GM18909 (cell line): Measurements from ENCODE around the gene MIA3.
A peak's percentile ranks its signal among the peaks of the same experiment; 100 is the strongest.

ENCODE experiments used
- ATAC-seq: cut with Tn5 transposase; IDR thresholded peaks from one replicate; pipeline ENCODE4 v1.9.1; 2021; ENCODE audit warnings: mild to moderate bottlenecking; ENCODE audit not compliant: unreplicated experiment, poor library complexity

The MIA3 gene

DNA sequence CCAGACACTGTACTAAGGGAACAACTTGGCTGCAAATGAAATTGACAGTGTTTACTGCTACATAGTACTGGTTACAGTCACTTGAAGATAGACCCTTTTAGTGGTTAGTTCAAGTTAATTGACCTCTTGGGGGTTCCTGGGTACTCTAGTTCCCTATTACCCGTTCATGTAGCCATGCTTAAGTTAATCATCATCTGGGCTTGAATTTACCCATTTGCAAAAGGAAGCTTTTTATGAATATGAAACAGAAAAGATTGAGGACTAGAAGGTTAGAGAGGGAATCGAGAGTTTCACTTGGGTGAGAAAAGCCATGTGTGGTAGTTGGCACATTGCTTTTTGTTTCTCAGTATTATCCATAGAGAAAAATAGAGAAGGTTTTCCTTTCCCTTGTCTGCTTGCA lies 2.7 kb downstream of the MIA3 start:
- peak; percentile 52 for ATAC-seq

- ATAC-seq: no peak
Measured at GRCh38 chr1:222622765-222623164, 4.9 kb downstream of the MIA3 start.

GRCh38 chr1:222623458-222623857 lies 5.6 kb downstream of the MIA3 start:
- no peak for ATAC-seq

DNA sequence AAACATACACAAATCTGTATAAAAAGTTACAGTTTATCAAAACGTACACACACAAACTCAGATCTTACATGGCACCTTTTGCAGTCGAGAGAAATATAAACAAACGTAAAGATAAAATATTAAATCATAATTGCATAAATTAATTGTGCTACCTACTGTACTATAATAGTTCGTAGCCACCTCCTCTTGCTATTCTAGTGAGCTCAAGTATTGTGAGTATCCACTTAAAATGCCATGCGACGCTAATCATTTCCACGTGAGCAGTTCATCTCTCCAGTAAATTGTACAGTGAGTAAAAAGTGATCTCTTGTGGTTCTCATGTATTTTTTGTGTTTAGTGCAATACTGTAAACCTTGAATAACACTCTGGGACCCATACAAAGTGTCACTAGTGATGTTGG lies 6.3 kb downstream of the MIA3 start:
- no peak for ATAC-seq

GRCh38 chr1:222627232-222627631 lies 9.3 kb downstream of the MIA3 start:
- no peak for ATAC-seq

DNA sequence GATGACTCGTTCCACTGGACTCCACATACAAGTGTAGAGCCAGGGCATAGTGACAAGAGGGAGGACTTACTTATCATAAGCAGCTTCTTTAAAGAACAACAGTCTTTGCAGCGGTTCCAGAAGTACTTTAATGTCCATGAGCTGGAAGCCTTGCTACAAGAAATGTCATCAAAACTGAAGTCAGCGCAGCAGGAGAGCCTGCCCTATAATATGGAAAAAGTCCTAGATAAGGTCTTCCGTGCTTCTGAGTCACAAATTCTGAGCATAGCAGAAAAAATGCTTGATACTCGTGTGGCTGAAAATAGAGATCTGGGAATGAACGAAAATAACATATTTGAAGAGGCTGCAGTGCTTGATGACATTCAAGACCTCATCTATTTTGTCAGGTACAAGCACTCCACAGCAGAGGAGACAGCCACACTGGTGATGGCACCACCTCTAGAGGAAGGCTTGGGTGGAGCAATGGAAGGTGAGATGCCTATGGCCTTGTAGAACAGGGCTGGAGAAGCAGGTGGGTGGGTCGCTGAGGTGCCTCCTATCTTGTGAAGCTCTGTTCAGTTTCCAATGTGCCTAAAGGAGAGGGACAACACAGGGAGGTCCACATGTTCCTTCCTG lies 12.1 kb downstream of the MIA3 start:
- ATAC-seq: no peak

DNA sequence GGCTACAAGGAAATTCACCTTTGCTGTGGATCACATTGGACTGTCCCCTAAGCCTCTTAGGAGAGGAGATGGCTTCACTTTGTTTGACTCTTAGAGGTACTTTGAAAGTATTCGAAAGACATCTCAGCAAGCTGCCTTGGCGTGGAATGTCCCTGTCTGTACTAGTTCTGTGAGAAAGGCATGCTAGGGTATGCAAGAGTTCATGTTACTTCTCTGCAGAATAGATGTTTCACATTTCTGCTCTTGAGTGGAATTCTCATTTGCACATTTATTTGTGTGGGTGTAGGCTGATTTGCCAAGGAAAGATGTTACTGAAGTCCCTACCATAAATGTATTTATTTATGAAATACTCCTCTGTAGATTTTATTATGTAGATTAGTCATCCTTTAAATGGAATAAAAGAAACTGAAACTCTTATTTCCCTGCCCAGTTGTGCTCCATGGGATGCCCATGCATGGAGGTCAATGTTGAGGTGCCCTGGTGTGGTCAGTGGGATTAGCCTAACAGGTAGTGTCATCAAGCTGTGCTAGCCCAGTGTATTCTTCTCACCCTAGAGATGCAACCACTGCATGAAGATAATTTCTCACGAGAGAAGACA lies 13.8 kb downstream of the MIA3 start:
- ATAC-seq: no peak

- ATAC-seq: no peak
Measured at GRCh38 chr1:222632749-222633148, 14.9 kb downstream of the MIA3 start.

DNA sequence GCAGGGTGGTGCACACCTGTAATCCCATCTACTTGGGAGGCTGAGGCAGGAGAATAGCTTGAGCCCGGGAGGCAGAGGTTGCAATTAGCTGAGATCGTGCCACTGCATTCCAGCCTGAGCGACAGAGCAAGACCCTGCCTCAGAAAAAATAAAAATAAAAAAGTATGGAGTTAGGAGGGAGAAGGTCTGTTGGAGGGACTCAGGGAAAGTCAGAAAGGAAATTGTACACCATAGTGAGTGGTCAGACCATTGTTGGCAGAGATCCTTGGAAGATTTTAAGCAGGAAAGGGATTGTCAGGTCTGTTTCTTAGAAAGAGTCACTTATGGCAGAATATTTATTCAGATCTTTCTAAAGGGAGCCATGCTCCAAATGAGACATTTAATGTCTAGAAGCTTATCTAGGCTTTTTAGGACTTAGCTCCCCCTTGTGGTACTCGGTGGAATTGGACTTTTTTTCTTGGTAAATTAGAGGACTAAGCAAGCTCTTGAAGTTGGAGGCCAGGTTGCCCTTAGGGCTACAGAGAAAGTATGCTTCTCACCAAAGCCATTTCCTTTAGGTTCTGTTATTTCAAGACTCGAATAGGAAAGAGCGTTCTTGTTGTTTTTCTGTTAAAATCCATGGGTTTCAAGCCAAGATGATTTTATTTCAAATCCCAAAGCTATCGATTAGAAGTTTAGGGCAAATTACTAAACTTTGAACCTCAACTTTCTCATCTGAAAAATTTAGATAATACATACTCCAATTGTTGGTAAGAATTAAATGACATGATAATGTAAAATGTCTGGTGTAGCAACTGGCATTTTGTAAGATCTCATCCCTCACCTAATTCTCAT lies 16.5 kb downstream of the MIA3 start:
- peak; percentile 90 for ATAC-seq

GRCh38 chr1:222641269-222641948 lies 23.5 kb downstream of the MIA3 start:
- ATAC-seq: no peak

DNA sequence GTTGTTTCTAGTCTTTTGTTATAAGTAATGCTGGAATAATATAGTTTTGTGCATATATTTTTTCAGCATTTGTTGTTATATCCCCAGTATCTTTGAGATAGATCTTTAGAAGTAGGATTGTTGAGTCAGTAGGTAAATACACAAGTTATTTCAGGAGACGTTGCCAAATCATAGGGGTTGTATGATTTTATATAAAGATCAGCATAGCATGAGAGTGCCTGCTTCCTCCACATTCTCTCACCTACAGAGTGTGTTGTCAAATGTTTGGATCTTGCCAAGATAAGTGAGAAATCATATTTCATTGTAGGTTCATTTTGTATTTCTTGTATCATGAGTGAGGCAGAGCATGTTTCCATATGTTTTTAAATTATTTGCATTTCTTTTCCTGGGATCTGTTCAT lies 24.6 kb downstream of the MIA3 start:
- no peak for ATAC-seq

DNA sequence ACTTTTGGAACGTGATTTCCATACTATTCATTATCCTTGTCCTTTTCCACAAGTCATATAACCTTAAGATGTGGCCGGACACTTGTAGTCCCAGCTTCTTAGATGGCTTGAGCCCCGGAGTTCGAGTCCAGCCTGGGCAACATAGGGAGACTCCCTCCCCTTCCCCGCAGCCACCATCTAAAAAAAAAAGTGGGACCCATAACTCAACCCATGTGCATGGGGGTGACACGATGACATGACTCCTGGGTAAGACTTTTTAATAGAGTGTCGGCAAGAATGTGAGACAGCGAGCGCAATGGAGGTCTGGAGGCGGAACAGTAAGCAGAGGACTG lies 25.7 kb downstream of the MIA3 start:
- ATAC-seq: no peak

DNA sequence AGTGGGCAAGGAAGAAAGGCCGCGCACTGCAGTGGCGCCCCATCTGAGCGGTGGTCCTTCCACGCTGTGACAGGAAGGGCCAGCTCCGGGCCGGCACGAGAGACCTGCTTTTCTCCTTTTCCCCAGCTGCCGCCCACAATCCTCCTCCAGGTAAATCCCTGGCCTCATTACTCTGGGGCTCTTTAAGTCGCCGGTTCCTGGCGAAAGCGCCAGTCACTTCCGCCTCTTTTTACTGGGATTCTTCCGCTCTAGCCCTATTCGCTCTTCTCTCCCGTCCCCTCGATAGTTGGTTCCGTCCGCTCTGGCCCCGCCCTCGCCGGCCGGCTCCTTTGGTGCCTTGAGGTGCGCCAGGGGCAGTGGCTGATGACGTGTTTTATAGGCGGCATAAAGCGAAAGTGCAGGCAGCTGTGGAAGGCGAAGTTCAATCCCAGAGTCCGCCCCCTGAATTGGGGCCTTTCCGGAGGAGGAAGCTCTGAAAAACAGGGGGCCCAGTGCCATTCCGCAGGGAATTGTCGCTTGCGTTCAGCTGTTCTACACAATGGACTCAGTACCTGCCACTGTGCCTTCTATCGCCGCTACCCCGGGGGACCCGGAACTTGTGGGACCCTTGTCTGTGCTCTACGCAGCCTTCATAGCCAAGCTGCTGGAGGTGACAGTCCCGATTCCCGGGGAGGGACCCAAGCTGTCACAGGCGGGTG lies 26.2 kb downstream of the MIA3 start:
- ATAC-seq: peak; percentile 98

- ATAC-seq: no peak
Measured at GRCh38 chr1:222644636-222644980, 26.7 kb downstream of the MIA3 start.

DNA sequence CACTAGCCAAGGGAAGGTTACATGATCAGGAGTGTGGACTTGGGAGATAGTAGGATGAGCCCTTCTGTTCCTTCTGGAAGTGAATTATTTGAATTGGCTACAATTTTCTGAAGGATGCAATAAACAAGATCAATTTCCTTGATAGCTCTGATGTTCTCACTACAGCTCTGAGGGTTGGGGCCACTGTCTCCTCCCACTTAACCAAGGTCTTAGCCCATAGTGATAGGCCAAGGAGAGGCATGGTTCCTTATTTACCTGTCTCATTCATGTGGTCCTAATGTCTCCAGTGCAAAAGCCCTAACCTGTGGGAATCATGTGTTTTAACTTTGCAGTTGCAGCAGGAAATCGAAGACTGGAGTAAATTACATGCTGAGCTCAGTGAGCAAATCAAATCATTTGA lies 34.8 kb downstream of the MIA3 start:
- no peak for ATAC-seq

GRCh38 chr1:222653178-222653827 lies 35.4 kb downstream of the MIA3 start:
- peak; percentile 69 for ATAC-seq

DNA sequence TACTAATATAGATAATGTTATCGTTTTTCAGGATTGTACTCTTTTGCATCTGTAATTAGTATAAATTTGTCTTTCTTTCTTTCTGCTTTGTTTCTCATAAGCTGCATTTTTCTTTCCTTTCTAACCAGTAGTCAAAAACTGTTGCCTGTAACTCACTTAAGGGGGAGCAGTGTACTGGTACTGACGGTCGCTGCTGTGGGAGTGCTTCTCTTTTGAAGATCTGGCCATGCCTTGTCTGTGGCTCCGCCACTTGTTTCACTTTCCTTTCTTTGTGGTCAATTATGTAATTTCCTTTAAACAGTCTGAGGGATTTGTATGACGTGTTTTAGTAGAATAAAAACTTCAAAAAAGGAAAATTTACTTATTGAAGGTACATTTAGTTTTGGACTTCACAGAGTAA lies 37.0 kb downstream of the MIA3 start:
- ATAC-seq: peak; percentile 96

- ATAC-seq: no peak
Measured at GRCh38 chr1:222656391-222657155, 38.7 kb downstream of the MIA3 start.

- no peak for ATAC-seq
Measured at GRCh38 chr1:222657899-222658298, 40.0 kb downstream of the MIA3 start.
